Measurements from ENCODE around the gene DAB2IP. TPM values are rescaled to one million over a fixed set of nuclear protein-coding genes. Genes with fewer than 3 reads are reported as not detected.
"Not testable (repeated sequence)": the region's sequence is repeated elsewhere in the genome, so short reads cannot be mapped to it uniquely, and the experiment has no call there.

The DAB2IP gene
- 10 to 100 TPM; 37.4 to 50.8 (median 44.4) TPM for polyA plus RNA-seq (ENCODE audit: insufficient read length in 4 of 4)

DNA sequence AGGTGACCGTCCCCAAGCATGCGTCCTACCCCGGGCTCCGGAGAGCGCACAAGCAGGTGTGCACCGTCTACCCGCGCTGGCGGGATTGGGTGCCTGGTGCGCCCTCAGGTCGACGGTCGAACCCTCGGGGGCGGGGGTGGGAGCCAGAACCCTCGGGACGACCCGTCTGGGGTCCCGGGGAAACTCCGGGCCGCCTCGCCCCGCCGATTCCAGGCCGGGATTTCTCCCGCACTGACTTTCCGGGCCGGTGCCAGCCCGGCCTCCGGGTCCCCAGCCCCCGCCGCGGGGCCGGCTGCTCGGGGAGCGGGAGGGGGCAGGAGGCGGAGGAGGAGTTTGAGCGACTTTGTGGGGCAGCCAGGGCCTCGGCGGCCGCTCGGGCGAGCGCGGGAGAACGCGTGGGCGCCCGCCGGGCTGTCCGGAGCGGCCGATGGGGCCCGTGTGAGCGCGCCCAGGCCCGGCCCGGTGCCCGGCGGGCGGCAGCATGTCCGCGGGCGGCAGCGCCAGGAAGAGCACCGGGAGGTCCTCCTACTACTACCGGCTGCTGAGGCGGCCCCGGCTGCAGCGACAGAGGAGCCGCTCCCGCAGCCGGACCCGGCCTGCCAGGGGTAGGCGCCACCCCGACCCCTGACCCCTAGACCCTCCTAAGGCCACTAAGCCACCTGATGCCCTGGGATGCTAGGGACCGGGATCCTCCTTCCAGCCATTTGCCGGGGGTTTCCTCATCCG is at the start of gene DAB2IP:
Gene DAB2IP, plus strand, starts transcription at position 340 of the 726 bp plus-strand sequence. Its CDS starts 142 bp downstream, at position 482.
- peak in 3 of 4 donors; percentile 59 to 85 (median 77) for DNase-seq (ENCODE audit: low read depth in 4 of 4, low spot score in 3 of 4)

GRCh38 chr9:121603028-121603427 is 48.4 kb upstream of the DAB2IP start:
- DNase-seq (ENCODE audit: low read depth in 4 of 4, low spot score in 3 of 4), result no peak

DNA sequence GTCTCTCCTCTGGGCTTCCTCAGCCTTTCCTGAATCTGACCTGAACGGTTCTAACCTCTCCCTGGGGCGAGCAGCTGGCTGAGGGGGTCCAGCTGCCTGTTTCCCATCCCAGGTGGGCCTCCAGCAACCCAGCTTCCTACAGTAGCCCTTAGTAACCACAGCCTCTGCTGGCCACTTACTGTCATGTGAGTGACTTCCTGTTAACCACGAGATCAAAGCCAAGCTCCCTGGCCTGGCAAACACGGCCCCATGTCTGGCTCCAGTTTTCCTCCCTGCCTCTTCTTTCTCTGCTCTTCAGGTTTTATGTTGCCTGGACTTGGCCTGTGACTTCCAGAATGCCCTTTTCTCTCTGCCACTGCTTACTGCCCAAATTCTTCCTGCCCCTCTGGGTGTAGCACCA is 47.2 kb upstream of the DAB2IP start:
- DNase-seq (ENCODE audit: low read depth in 4 of 4, low spot score in 3 of 4), result no peak

- no peak for DNase-seq (ENCODE audit: low read depth in 4 of 4, low spot score in 3 of 4)
These were observed 46.8 kb upstream of the DAB2IP start for GRCh38 chr9:121604654-121605053.

DNA sequence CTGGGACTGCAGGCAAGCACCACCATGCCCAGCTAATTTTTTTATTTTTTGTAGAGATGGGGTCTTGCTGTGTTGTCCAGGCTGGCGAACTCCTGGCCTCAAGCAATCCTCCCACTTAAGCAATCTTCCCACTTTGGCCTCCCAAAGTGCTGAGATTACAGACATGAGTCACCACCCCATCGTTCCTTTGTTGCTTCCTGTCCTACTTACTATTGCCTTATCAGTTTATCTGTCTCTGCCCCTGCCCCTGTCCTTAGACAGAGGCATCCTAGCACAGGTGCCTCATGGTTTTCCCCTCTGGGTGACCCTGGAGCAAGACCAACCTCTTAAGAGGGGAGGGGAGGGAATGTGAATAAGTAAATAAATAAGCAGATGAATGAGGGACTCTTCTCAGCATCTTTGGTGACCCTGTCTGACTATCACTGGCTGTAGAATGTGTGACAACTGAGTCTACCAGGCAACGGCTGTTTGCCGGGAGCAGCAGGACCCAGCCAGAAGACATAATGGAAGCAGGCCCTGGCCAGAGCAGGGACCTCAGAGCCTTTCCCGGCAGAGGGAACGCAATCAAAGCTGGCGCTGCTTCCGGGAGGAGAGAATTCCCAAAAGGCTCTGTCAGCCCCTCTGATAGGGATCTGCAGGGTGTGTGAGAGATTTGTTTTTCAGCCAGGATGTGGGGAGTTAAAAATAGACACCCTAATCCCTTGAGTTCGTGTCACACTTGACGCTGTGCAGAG is 43.8 kb upstream of the DAB2IP start:
- no peak for DNase-seq (ENCODE audit: low read depth in 4 of 4, low spot score in 3 of 4)

- no peak for DNase-seq (ENCODE audit: low read depth in 4 of 4, low spot score in 3 of 4)
These were observed 43.1 kb upstream of the DAB2IP start for GRCh38 chr9:121608168-121608853.

DNA sequence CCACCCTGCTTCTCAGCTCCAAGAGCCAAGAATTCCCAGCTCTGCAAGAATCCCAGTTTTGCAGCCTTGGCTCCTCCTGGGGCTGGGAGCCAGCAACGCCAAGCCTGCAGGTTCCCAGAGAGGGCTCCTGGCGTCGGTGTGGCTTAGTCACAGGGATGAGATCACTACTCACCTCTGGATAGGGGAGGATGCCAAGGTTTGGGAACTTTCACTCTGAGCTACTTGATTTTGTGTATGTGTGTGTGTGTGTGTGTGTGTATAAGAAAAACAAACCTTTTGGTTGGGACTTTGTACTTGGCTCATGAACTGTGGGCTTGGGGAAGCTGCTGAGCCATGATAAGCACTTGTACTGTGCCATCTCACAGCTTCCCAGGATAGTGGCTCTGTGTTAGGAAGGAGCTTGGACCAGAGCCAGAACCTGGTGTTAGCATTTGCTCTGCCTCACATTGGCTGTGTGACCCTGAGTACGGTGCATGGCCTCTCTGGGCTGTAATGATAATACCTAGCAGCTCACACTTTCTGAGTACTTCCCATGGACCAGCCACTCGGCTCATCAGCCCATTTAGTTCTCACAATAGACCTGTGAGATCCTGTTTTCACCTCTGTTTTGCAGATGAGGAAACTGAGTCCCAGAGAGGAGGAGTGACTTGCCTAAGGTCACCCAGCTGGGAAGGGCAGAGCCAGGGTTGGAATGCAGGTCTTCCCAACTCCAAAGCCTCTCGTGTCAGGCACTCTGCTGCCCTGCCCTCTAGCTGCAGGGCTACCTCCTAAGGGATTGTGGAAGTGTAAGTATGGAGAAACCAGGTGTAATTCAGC is 41.4 kb upstream of the DAB2IP start:
- DNase-seq (ENCODE audit: low read depth in 4 of 4, low spot score in 3 of 4), result no peak

DNA sequence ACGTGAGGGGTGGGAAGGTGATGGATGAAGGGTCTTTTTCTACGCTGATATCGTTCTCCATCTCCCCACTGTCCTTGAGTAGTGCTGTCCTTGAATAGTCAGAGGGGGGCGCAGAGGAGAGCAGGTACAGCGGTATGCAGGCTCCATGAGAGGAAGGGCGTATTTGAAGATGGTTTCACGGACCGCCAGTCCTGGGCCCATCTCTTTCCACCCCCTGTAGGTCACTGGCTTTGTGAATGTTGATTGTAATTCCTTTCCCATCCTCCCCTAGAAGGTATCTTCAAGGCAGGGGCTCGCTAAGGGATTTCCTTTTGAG is 40.8 kb upstream of the DAB2IP start:
- DNase-seq (ENCODE audit: low read depth in 4 of 4, low spot score in 3 of 4), result no peak

DNA sequence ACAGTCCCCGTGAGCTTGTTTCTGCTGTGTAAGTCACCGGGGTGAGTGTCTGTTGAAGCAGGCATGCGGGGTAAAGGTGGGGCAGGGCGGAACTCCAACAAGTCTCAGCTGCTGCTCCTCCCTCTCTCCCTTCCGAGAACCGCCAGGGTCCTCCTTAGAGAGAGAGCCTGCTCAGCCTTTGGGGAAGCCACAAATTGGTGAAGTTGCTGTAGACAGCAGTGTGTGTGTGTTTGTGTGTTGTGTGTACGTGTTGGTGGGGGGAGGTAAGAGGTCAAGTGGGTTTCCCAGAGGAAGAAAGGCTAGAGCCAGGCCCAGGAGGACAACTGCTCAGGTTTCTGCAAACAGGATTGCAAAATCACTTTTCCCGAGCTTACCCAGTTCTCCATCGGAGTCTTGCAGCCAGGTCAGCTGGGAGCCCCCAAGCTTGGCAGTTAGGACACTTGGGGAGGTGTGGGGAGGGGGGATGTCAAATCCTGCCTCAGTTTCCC is 38.9 kb upstream of the DAB2IP start:
- DNase-seq (ENCODE audit: low read depth in 4 of 4, low spot score in 3 of 4), result no peak

DNA sequence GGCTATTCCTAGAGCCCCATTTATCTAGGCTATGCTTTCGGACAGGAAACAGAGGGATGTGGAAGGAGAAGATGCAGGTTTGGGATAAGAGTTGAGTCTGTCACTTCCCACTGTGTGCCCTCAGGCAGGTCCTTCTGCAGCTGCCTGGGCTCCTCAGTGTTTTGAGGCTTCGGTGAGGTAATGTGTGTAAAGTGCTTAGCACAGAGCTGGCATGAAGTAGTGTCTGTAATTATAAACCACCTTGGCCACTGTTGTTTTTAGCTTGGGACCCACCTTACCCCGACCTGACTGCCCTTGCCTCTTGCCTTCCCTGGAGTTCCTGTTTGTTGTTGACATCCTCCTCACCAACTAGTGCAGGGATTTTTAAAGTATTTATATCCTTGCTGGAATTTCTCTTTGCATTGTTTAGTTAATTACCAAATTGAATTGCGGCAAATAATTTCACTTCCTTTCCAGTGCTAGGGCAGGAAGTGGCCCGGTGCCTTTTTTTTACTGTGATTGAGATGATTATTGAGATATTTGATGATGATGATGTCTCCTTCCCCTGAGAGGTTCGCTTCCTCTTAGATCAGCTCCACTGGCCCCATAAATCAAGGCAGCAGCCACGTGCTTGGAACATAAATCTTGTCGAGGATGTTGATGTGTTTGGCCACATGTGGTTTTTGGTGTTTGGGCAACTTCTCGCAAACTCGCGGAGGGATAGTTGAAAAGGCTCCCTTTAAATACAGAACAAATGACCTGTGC is 38.3 kb upstream of the DAB2IP start:
- DNase-seq (ENCODE audit: low read depth in 4 of 4, low spot score in 3 of 4), result no peak

- no peak for DNase-seq (ENCODE audit: low read depth in 4 of 4, low spot score in 3 of 4)
These were observed 35.2 kb upstream of the DAB2IP start for GRCh38 chr9:121616123-121616755.

- no peak for DNase-seq (ENCODE audit: low read depth in 4 of 4, low spot score in 3 of 4)
These were observed 32.9 kb upstream of the DAB2IP start for GRCh38 chr9:121618504-121618903.

DNA sequence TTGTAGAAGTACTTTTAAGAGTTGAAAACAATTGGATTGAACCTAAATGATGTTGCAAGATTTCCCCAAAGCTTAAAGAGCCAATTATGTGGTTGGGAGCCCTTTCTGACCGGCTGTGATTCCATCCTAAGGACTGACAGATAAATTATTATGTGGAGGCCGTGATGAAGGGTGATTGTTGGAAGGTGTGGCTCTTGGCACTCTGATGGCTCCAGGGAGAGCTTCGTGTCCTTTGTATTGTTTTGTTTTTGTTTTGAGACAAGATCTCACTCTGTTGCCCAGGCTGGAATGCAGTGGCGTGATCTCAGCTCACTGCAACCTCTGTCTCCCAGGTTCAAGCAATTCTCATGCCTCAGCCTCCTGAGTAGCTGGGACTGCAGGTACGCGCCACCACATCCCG is 32.5 kb upstream of the DAB2IP start:
- not testable (repeated sequence) for DNase-seq (ENCODE audit: low read depth in 4 of 4, low spot score in 3 of 4)

DNA sequence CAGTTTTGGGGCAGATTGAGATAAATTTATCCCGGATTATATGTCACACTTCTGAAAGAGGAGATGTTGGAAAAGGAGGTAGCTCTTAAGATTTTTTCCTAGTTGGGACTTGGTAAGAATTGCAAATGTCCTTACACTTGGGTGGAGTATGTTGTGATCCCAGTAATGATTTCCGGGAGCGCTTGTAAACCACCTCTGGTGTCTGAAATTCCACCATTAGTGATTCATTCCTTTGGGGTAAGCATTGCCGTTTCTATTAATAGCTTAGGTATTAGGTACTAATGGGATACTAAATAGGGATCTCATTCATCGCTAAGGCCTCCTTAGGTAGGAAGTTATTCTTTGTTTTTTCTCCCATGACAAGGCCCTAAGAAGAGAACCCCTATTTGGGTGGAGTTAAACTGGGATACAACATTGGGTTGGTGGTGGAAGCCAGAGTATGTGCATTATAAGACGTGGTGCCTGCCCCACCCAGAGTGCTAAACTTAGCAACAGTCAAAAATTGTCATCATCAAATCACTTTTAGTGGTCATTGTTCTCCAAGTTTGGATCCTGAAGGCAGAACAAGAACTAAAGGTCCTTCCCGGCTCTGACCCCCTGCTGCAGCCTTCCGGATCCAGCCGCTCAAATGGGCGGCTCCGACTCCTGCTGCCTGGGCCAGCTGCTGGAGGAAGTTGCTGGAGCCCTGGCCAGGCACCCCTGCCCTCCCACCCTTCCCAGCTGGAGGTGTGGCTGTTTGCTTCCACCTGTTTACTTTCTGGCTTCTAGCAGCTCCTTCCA is 31.7 kb upstream of the DAB2IP start:
- DNase-seq (ENCODE audit: low read depth in 4 of 4, low spot score in 3 of 4), result no peak

GRCh38 chr9:121620325-121620673 is 31.1 kb upstream of the DAB2IP start:
- no peak for DNase-seq (ENCODE audit: low read depth in 4 of 4, low spot score in 3 of 4)

GRCh38 chr9:121620777-121621449 is 30.5 kb upstream of the DAB2IP start:
- DNase-seq (ENCODE audit: low read depth in 4 of 4, low spot score in 3 of 4), result no peak

- DNase-seq (ENCODE audit: low read depth in 4 of 4, low spot score in 3 of 4), result no peak
These were observed 28.8 kb upstream of the DAB2IP start for GRCh38 chr9:121622387-121623203.

Measured in right renal pelvis (tissue), 4 donors.